Brain microvascular endothelial cell (primary cell): ENCODE results near the gene VILL.

Experiments used
- DNase-seq: peaks from one replicate; pipeline ENCODE4 v3.0.0-alpha.2; 2020
- H3K27ac ChIP-seq: fragments of 250-450 bp; sonication (Bioruptor Pico); 2 replicates; pipeline ENCODE4 v1.5.1; 2020; ENCODE audit warnings: mild to moderate bottlenecking, moderate library complexity
- H3K27me3 ChIP-seq: fragments of 250-450 bp; sonication (Bioruptor Pico); replicated peaks from 2 replicates; pipeline ENCODE4 v1.5.1; 2020; ENCODE audit warnings: mild to moderate bottlenecking
- H3K36me3 ChIP-seq: fragments of 250-450 bp; sonication (Bioruptor Pico); replicated peaks from 2 replicates; pipeline ENCODE4 v1.5.1; 2020; ENCODE audit warnings: mild to moderate bottlenecking
- H3K4me3 ChIP-seq: 2 replicates; pipeline ENCODE4 v1.5.1; 2011; ENCODE audit warnings: low read depth, mild to moderate bottlenecking, control low read depth, low read length, moderate library complexity
- in situ Hi-C: cut with HindIII; loops from 2 replicates; pipeline ENCODE4 v1.10.0; 2017; ENCODE audit warnings: low sequenced_read_pairs, low pct_ligation_motif_present
- TF ChIP-seq, protein P1 (sequence below): IDR thresholded peaks from 2 replicates; pipeline ENCODE4 v1.5.1; 2011; ENCODE audit warnings: low read depth, mild to moderate bottlenecking, moderate library complexity, low read length, control low read depth, inconsistent platforms; ENCODE audit errors: missing control alignments

The VILL gene

DNA sequence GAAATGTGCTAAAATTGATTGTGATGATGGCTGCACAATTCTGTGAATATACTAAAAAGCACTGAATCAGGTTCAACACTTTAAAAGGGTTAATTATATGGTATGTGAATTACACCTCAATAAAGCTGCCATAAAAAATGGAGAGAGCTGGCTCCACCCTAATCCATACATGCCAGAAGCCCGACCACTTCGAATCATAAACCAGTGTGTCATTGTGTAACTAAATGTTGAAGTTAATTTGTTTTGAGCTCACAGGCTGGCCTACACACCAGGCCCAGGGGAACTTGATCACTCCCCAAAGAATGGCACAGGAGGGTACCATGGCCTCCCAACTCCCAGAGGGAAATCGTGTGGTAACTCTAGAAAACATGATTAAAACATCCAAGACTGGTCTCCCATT is 24.9 kb downstream of the VILL start:
- H3K36me3 ChIP-seq: peaks cover 3% of the 10 kb centered on the region
- no peaks in the 10 kb centered on the region for H3K27me3 ChIP-seq
- in situ Hi-C loops: no loop called here

DNA sequence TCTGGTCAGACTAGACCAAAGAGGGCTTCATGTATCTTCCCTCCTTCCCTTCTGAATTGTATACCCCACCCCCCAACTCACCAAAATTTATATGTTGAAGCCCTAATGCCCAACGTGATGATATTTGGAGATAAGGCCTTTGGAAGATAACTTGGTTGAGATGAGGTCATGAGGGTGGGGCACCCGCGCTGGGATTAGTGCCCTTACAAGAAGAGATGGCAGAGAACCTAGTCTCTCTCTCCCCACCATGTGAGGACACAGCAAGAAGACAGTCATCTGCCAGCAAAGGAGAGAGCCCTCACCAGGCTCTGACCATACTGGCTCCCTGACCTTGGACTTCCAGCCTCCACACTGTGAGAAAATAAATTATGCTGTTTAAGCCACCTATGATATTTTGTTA is 25.4 kb downstream of the VILL start:
- TF ChIP-seq, protein P1, sequence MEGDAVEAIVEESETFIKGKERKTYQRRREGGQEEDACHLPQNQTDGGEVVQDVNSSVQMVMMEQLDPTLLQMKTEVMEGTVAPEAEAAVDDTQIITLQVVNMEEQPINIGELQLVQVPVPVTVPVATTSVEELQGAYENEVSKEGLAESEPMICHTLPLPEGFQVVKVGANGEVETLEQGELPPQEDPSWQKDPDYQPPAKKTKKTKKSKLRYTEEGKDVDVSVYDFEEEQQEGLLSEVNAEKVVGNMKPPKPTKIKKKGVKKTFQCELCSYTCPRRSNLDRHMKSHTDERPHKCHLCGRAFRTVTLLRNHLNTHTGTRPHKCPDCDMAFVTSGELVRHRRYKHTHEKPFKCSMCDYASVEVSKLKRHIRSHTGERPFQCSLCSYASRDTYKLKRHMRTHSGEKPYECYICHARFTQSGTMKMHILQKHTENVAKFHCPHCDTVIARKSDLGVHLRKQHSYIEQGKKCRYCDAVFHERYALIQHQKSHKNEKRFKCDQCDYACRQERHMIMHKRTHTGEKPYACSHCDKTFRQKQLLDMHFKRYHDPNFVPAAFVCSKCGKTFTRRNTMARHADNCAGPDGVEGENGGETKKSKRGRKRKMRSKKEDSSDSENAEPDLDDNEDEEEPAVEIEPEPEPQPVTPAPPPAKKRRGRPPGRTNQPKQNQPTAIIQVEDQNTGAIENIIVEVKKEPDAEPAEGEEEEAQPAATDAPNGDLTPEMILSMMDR: no peak
- H3K36me3 ChIP-seq: peaks cover 3% of the 10 kb centered on the region
- no peaks in the 10 kb centered on the region for H3K27me3 ChIP-seq
- DNase-seq: no peak
- H3K4me3 ChIP-seq: no peak overlapping the region
- in situ Hi-C loops: no loop called here
- H3K27ac ChIP-seq: no peak overlapping the region

More for the DNA sequence above, 24.9 kb downstream of the VILL start:
- DNase-seq: no peak
- TF ChIP-seq, protein P1: no peak
- no peak overlapping the region for H3K4me3 ChIP-seq
- H3K27ac ChIP-seq: no peak overlapping the region

DNA sequence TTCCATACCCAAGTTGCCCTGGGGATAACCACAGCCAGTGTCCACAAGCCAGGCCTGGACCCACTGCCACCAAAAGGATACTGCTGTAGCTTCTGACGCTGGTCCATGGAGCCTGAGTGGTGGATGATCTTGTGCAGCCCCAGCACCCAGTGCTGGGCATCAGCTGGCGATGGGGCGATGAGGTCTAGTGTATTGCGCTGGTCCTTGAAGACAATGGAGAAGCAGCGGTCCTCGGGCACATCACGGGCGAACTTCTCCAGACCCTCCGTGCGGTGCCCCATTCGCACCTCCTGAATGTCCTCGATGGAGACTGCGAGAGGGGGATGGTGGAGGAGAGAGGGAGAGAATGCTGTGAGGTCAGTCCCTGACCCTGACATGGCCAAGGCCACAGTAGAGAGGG is 25.8 kb downstream of the VILL start:
- H3K4me3 ChIP-seq: no peak overlapping the region
- H3K36me3 ChIP-seq: peaks cover 3% of the 10 kb centered on the region
- TF ChIP-seq, protein P1: no peak
- no peak overlapping the region for H3K27ac ChIP-seq
- DNase-seq: no peak
- no peaks in the 10 kb centered on the region for H3K27me3 ChIP-seq
- in situ Hi-C loops: no loop called here

DNA sequence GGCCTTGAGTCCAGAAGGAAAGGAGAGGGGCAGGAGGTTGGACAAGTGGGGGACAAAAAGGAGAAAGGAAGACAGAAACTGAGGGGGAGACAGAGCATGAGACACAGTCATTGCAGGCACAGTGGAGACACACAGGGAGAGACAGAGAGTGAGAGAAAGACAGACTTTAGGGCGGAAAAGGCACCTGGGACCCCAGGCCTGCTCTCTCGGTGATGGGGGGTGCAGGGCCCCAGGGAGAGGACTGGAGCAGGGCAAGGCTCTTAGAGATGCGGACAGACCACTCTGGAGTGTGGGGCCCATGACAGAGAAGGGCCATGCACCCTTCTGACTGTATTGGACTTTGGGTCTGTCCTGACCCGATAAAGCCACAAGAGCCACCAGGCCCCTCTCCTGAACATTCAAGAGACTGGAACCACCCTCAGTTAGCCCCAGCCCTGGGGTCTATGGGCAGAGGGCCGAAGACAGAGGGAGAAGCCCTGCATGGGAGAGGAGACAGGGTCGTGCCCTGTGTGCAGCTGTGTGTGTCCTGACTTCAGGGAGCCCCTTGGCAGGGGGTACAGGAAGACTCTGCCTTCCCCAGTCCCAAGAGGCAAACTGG is 26.4 kb downstream of the VILL start:
- Histone ChIP-seq H3K27me3 (no peaks in the 10 kb centered on the region), H3K36me3 (peaks cover 3% of the 10 kb centered on the region), H3K4me3 (no peak overlapping the region), H3K27ac (no peak overlapping the region)
- DNase-seq: no peak
- TF ChIP-seq, protein P1: no peak
- in situ Hi-C loops: no loop called here

DNA sequence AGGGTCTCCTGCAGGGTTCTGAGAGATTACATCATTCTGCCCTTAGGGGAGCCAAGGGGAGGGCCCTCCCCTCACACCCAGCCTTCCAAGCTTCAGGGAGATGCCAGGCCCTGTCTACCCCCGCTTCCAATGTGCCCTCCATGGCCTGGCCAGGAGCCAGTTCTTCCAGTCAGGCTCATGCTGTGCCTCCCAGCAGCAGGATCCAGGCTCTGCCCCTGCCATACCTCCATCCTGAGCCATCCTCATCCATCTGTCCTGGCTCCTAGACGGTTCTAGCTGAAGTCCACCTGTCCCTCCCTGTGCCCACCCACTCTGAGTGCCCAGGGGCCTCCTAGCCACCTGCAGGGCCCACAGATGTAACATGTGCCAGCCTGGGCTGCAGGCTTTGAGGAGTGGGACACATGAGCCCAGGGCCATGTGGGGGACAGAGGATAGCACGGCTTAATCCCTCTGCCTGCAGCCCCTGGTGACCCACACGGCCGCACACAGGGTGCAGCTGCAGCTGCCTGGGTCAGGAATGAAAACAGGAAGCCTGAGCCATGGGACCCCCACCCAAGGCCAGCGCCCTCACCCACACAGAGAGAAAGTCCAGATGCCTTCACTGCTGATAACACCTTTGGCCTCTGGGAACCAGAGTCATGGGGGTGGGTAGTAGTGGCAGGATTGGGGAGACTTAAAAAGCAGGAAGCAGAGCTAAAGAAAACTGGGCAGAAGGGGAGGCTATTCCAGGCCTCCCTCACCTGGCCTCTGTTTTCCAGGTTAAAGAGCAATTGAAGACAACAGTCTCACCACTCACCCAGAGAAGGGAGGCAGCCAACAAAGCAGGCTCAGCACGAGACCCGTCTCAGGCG is 27.1 kb downstream of the VILL start:
- peaks cover 3% of the 10 kb centered on the region for H3K36me3 ChIP-seq
- DNase-seq: no peak
- H3K4me3 ChIP-seq: no peak overlapping the region

More for the DNA sequence above, 27.1 kb downstream of the VILL start:
- in situ Hi-C loops: no loop called here
- no peaks in the 10 kb centered on the region for H3K27me3 ChIP-seq
- TF ChIP-seq, protein P1: no peak
- no peak overlapping the region for H3K27ac ChIP-seq
